Fibroblast of lung (primary cell): Measurements from ENCODE around the gene MANBA. TPM values are rescaled to one million over a fixed set of nuclear protein-coding genes. Genes with fewer than 3 reads are reported as not detected.

ENCODE experiments used
- DNase-seq, 2 donors: peaks; one replicate each; pipeline versions ENCODE4 v3.0.0 to v3.0.0-alpha.2; 2010; ENCODE audit warnings: low read depth in 2 of 2
- H2AFZ ChIP-seq: 2 replicates; pipeline ENCODE4 v1.5.1; 2012; ENCODE audit warnings: low read length, control low read depth, inconsistent platforms
- H3K27ac ChIP-seq: 2 replicates; pipeline ENCODE4 v1.5.1; 2011; ENCODE audit warnings: low read length, control low read depth; ENCODE audit not compliant: insufficient read depth
- H3K27me3 ChIP-seq: 2 replicates; pipeline ENCODE4 v1.5.1; 2011; ENCODE audit warnings: mild to moderate bottlenecking, low read length; ENCODE audit not compliant: control insufficient read depth, insufficient read depth
- H3K36me3 ChIP-seq: 2 replicates; pipeline ENCODE4 v1.5.1; 2011; ENCODE audit warnings: low read length; ENCODE audit not compliant: control insufficient read depth, insufficient read depth
- H3K4me1 ChIP-seq: 2 replicates; pipeline ENCODE4 v1.5.1; 2011; ENCODE audit warnings: low read length; ENCODE audit not compliant: control insufficient read depth, insufficient read depth; ENCODE audit errors: extremely low read depth
- H3K4me2 ChIP-seq: 2 replicates; pipeline ENCODE4 v1.5.1; 2011; ENCODE audit warnings: low read length, control low read depth; ENCODE audit not compliant: insufficient read depth; ENCODE audit errors: extremely low read depth
- H3K4me3 ChIP-seq, 4 experiments: fragments of 200-600 bp in 1 of 4; sonication (generic) in 1 of 4; replicated peaks in 1 of 4; 2 replicates each; pipeline ENCODE4 v1.5.1; 2011 to 2016; ENCODE audit warnings: low read length in 4 of 4, low read depth in 3 of 4, mild to moderate bottlenecking in 3 of 4, control low read depth in 2 of 4, inconsistent platforms in 1 of 4, mixed read lengths in 1 of 4; ENCODE audit not compliant: insufficient read depth in 1 of 4; ENCODE audit errors: control extremely low read depth in 1 of 4
- H3K79me2 ChIP-seq: 2 replicates; pipeline ENCODE4 v1.5.1; 2012; ENCODE audit warnings: mild to moderate bottlenecking, low read length, inconsistent platforms; ENCODE audit not compliant: control insufficient read depth, insufficient read depth
- H3K9ac ChIP-seq: 2 replicates; pipeline ENCODE4 v1.5.1; 2011; ENCODE audit warnings: mild to moderate bottlenecking, low read length, control low read depth; ENCODE audit not compliant: insufficient read depth
- H3K9me3 ChIP-seq: 2 replicates; pipeline ENCODE4 v1.5.1; 2012; ENCODE audit warnings: low read depth, low read length; ENCODE audit not compliant: control insufficient read depth, insufficient read depth
- H4K20me1 ChIP-seq: 2 replicates; pipeline ENCODE4 v1.5.1; 2011; ENCODE audit warnings: low read length; ENCODE audit not compliant: control insufficient read depth, insufficient read depth; ENCODE audit errors: extremely low read depth
- EZH2 ChIP-seq: IDR thresholded peaks from 2 replicates; pipeline ENCODE4 v1.5.1; 2012; ENCODE audit warnings: low read length, control low read depth, mild to moderate bottlenecking; ENCODE audit errors: missing control alignments
- polyA plus RNA-seq, 2 donors: library from polyadenylated mRNA; depleted of rRNA in 1 of 2; stranded (reverse) in 1 of 2; unstranded in 1 of 2; fragments of >200 nt; gene quantifications; 2 replicates each; pipeline ENCODE4 v1.2.1, GENCODE V29; 2011 to 2012; ENCODE audit warnings: missing spikeins in 1 of 2
- total RNA-seq: library from RNA; depleted of rRNA; stranded (reverse); fragments of >200 nt; gene quantifications from 2 replicates; pipeline ENCODE4 v1.2.1, GENCODE V29; 2014
- TF ChIP-seq, protein P1 (sequence below), 2 donors: IDR thresholded peaks in 1 of 2; conservative IDR thresholded peaks in 1 of 2; 1 replicate in 1 of 2; 2 replicates in 1 of 2; pipeline ENCODE4 v1.5.1; 2011 to 2012; ENCODE audit warnings: low read length in 2 of 2, control low read depth in 1 of 2, inconsistent platforms in 1 of 2, low read depth in 1 of 2, mild to moderate bottlenecking in 1 of 2

The MANBA gene
- total and polyA plus RNA-seq, 2 donors (not counting 1 experiment from before 2014, with no cell fraction given): 13.4 to 97.9 TPM

DNA sequence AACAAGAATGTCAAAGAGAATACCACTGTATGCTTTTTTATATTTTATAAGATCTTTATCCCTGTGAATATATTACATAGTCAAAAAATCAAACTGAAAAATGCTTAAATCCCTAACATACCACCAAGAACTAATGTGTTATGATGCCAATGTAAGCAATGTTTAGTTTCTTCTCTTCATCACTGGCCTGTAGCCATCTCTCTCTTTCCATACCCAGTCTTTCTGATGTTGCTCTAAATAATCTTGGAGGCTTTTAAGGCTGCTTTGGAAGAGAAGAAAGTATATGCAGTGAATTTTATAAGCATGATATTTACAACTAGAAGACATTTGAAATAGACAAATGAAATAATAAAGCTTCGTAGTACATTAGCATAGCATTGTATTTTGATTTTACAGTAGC lies 176.7 kb downstream of the MANBA start:
- Histone ChIP-seq H3K4me1 (no peaks in the 10 kb centered on the region), H3K9me3 (no peaks in the 10 kb centered on the region), H2AFZ (no peak overlapping the region), H3K36me3 (peaks cover 2% of the 10 kb centered on the region), H3K9ac (no peak overlapping the region), H3K79me2 (no peaks in the 10 kb centered on the region), H3K27me3 (no peaks in the 10 kb centered on the region), H3K4me3 (no peak overlapping the region), H3K27ac (no peak overlapping the region), H4K20me1 (no peaks in the 10 kb centered on the region), H3K4me2 (no peak overlapping the region)
- TF ChIP-seq, protein P1, sequence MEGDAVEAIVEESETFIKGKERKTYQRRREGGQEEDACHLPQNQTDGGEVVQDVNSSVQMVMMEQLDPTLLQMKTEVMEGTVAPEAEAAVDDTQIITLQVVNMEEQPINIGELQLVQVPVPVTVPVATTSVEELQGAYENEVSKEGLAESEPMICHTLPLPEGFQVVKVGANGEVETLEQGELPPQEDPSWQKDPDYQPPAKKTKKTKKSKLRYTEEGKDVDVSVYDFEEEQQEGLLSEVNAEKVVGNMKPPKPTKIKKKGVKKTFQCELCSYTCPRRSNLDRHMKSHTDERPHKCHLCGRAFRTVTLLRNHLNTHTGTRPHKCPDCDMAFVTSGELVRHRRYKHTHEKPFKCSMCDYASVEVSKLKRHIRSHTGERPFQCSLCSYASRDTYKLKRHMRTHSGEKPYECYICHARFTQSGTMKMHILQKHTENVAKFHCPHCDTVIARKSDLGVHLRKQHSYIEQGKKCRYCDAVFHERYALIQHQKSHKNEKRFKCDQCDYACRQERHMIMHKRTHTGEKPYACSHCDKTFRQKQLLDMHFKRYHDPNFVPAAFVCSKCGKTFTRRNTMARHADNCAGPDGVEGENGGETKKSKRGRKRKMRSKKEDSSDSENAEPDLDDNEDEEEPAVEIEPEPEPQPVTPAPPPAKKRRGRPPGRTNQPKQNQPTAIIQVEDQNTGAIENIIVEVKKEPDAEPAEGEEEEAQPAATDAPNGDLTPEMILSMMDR (conservative IDR thresholded peaks at IDR 0.05 in 1 of 2, IDR thresholded peaks at IDR 0.05 in 1 of 2; ENCODE audit: low read depth in 1 of 2, low read length in 2 of 2): no peak
- TF ChIP-seq EZH2: no peak
- no peak for DNase-seq

Other genes starting within 250 kb of the MANBA start
- 397 and 403 TPM in 2 replicates for gene UBE2D3, start 66.6 kb upstream of the MANBA start, total RNA-seq
- 427 and 460 TPM in 2 replicates for gene UBE2D3, start 66.6 kb upstream of the MANBA start, polyA plus RNA-seq
- 30.3 and 46.2 TPM in 2 replicates for gene CISD2, start 108.0 kb upstream of the MANBA start, total RNA-seq
- 30.8 and 35.1 TPM in 2 replicates for gene CISD2, start 108.0 kb upstream of the MANBA start, polyA plus RNA-seq